ENCODE results near the gene STX19. TPM values are rescaled to one million over a fixed set of nuclear protein-coding genes. Genes with fewer than 3 reads are reported as not detected.
"Not testable (repeated sequence)": the region's sequence is repeated elsewhere in the genome, so short reads cannot be mapped to it uniquely, and the experiment has no call there.

Gene STX19
- total and polyA plus RNA-seq, 9 donors, result 0.31 to 0.46 (median 0.35) TPM; not detected in 6

DNA sequence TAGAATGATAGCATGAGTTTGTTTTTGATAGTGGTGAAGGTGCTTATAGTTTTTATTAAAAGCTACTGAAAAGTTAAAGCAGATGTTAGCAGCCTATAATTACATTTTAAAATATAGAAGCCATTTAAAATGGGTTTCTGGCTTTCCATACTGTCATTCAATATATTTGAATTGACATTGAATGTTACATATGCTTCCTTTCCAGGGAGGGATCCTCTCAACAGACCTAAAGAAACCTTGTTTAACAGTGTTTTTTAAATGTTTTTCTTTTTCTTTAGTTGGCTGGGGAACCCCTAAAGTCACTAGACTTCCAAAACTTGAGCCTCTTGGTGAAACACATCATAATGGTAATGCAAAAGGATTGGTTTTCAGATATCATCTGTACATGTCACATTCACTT lies 22.1 kb upstream of the STX19 start:
- TF ChIP-seq EP300 (IDR thresholded peaks at IDR 0.05) (no peak), POLR2A (IDR thresholded peaks at IDR 0.05) (no peak)
- TF ChIP-seq, protein P1, sequence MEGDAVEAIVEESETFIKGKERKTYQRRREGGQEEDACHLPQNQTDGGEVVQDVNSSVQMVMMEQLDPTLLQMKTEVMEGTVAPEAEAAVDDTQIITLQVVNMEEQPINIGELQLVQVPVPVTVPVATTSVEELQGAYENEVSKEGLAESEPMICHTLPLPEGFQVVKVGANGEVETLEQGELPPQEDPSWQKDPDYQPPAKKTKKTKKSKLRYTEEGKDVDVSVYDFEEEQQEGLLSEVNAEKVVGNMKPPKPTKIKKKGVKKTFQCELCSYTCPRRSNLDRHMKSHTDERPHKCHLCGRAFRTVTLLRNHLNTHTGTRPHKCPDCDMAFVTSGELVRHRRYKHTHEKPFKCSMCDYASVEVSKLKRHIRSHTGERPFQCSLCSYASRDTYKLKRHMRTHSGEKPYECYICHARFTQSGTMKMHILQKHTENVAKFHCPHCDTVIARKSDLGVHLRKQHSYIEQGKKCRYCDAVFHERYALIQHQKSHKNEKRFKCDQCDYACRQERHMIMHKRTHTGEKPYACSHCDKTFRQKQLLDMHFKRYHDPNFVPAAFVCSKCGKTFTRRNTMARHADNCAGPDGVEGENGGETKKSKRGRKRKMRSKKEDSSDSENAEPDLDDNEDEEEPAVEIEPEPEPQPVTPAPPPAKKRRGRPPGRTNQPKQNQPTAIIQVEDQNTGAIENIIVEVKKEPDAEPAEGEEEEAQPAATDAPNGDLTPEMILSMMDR (IDR thresholded peaks at IDR 0.05), result no peak
- Histone ChIP-seq H3K9me3 (no peaks in the 10 kb centered on the region), H3K27ac (no peak overlapping the region), H3K4me3 (no peak overlapping the region), H3K36me3 (no peaks in the 10 kb centered on the region), H3K27me3 (no peaks in the 10 kb centered on the region), H3K4me1 (ENCODE audit: insufficient read depth) (no peaks in the 10 kb centered on the region)
- no peak for DNase-seq
- intact Hi-C loops (cut with DNase I), result no loop called here

DNA sequence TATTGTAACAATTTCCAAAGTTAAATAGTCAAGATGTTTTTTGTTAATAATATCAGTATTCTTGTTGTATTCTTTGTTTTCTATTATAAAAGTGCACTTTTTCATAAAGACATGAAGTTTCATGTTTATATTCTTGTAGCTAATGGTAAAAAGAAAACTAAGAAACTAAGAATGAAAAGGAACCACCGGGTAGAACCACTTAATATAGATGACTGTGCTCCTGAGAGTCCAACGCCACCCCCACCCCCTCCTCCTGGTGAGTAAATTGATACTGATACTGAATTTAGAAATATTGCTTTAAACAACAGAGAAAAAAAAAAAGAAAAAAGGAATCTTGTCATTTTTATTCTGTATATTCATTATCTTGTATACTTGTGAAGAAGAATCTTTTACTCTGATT lies 20.9 kb upstream of the STX19 start:
- 94 to 99% (median 94%) methylated on average over 2 of the region's 2 CpGs for WGBS, 3 donors
- TF ChIP-seq EP300 (IDR thresholded peaks at IDR 0.05) (no peak), POLR2A (IDR thresholded peaks at IDR 0.05) (no peak)
- TF ChIP-seq, protein P1 (IDR thresholded peaks at IDR 0.05), result no peak
- Histone ChIP-seq H3K9me3 (no peaks in the 10 kb centered on the region), H3K36me3 (no peaks in the 10 kb centered on the region), H3K4me1 (ENCODE audit: insufficient read depth) (no peaks in the 10 kb centered on the region), H3K4me3 (no peak overlapping the region), H3K27ac (no peak overlapping the region), H3K27me3 (no peaks in the 10 kb centered on the region)
- DNase-seq, result no peak
- intact Hi-C loops (cut with DNase I), result no loop called here

DNA sequence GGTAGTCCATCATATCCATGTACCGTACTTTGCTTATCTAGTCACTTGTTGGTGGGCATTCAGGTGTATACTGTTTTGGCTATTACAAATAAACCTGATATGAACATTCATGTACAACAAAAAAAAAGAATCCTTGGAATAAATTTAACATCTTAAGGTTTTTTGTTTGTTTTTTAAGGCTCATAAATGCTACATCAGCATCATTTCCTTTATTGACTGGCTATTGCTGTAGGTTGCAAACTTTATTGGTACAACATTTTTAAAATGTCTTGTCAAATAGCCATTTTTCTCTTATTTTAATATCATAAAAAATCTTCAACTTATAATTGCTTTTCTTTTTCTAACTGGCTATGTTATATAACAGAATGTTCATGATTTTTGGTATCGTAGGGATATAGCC lies 18.1 kb upstream of the STX19 start:
- Histone ChIP-seq H3K4me3 (no peak overlapping the region), H3K27ac (no peak overlapping the region), H3K9me3 (no peaks in the 10 kb centered on the region), H3K27me3 (no peaks in the 10 kb centered on the region), H3K4me1 (ENCODE audit: insufficient read depth) (no peaks in the 10 kb centered on the region), H3K36me3 (no peaks in the 10 kb centered on the region)
- intact Hi-C loops (cut with DNase I), result no loop called here
- TF ChIP-seq, protein P1 (IDR thresholded peaks at IDR 0.05), result no peak
- TF ChIP-seq POLR2A (IDR thresholded peaks at IDR 0.05), result no peak
- no peak for TF ChIP-seq EP300 (IDR thresholded peaks at IDR 0.05)
- 95 to 97% (median 97%) methylated on average over 2 of the region's 2 CpGs for WGBS, 3 donors
- no peak for DNase-seq

DNA sequence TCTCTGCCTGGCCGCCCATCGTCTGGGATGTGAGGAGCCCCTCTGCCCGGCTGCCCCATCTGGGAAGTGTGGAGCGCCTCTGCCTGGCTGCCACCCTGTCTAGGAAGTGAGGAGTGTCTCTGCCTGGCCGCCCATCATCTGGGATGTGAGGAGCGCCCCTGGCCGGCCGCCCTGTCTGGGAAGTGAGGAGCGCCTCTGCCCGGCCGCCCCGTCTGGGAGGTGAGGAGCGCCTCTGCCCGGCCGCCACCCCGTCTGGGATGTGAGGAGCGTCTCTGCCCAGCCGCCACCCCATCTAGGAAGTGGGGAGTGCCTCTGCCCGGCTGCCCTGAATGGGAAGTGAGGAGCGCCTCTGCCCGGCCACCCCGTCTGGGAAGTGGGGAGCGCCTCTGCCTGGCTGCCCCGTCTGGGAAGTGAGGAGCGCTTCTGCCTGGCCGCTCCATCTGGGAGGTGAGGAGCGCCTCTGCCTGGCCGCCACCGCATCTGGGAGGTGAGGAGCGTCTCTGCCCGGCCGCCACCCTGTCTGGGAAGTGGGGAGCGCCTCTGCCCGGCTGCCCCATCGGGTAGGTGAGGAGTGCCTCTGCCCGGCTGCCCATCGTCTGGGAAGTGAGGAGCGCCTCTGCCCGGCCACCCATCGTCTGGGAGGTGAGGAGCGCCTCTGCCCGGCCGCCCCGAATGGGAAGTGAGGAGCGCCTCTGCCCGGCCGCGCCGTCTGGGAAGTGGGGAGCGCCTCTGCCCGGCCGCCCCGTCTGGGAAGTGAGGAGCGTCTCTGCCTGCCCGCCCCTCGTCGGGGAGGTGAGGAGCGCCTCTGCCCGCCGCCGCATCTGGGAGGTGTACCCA lies 15.9 kb upstream of the STX19 start:
- H3K4me3 ChIP-seq; H3K36me3 ChIP-seq; H3K4me1 ChIP-seq (ENCODE audit: insufficient read depth); intact Hi-C loops (cut with DNase I); H3K27ac ChIP-seq; H3K27me3 ChIP-seq; H3K9me3 ChIP-seq: not testable (repeated sequence)
- 95 to 99% (median 97%) methylated on average over 57 to 61 of the region's 61 CpGs for WGBS, 3 donors
- peak in 1 of 5 donors; percentile 9 for DNase-seq

DNA sequence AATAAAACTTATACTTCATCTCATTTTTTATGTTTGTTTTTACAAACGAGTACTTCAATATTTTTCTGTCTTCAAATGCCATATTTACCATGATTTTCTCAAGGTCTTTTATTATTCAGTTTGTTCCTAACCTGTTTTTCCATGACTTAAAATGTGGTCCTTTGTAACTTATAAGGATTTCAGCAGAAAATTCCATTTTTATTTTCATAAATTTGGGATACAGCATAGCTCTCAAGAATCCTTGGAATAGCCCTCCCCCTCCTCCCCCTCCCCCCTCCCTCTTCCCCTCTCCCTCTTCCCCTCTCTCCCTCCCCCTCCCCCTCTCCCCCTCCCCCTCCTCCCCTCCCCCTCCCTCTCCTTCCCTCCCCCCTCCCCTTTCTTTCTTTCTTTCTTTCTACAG lies 14.9 kb upstream of the STX19 start:
- Histone ChIP-seq H3K27ac (no peak overlapping the region), H3K27me3 (no peaks in the 10 kb centered on the region), H3K36me3 (no peaks in the 10 kb centered on the region), H3K9me3 (no peaks in the 10 kb centered on the region), H3K4me1 (ENCODE audit: insufficient read depth) (no peaks in the 10 kb centered on the region), H3K4me3 (no peak overlapping the region)
- intact Hi-C loops (cut with DNase I), result no loop called here
- WGBS, 3 donors, result 66 to 73% (median 70%) methylated on average over 1 of the region's 1 CpG
- DNase-seq, result no peak
- TF ChIP-seq POLR2A (IDR thresholded peaks at IDR 0.05), result no peak
- TF ChIP-seq, protein P1 (IDR thresholded peaks at IDR 0.05), result no peak
- no peak for TF ChIP-seq EP300 (IDR thresholded peaks at IDR 0.05)
